Neural progenitor cell (in vitro differentiated cells): ENCODE measurements around the gene PI4K2B. TPM values are rescaled to one million over a fixed set of nuclear protein-coding genes. Genes with fewer than 3 reads are reported as not detected.
"Not testable (repeated sequence)": the region's sequence is repeated elsewhere in the genome, so short reads cannot be mapped to it uniquely, and the experiment has no call there.

Source experiments
- DNase-seq: peaks from one replicate; pipeline ENCODE4 v3.0.0-alpha.2; 2016; ENCODE audit warnings: low spot score
- H2AFZ ChIP-seq: fragments of 200-600 bp; sonication (generic); replicated peaks from 2 replicates; pipeline ENCODE4 v1.6.1; 2016; ENCODE audit warnings: antibody characterized with exemption
- H3F3A ChIP-seq: fragments of 200-600 bp; sonication (generic); 2 replicates; pipeline ENCODE4 v1.6.1; 2016; ENCODE audit warnings: antibody characterized with exemption, low read depth
- H3K27ac ChIP-seq: fragments of 200-600 bp; sonication (generic); 2 replicates; pipeline ENCODE4 v1.5.1; 2016; ENCODE audit warnings: mild to moderate bottlenecking
- H3K27me3 ChIP-seq: fragments of 200-600 bp; sonication (generic); 2 replicates; pipeline ENCODE4 v1.6.1; 2016; ENCODE audit warnings: mild to moderate bottlenecking, moderate library complexity
- H3K36me3 ChIP-seq: fragments of 200-600 bp; sonication (generic); 2 replicates; pipeline ENCODE4 v1.5.1; 2016
- H3K4me1 ChIP-seq: fragments of 200-600 bp; sonication (generic); 2 replicates; pipeline ENCODE4 v1.6.1; 2016; ENCODE audit warnings: mixed run types
- H3K4me2 ChIP-seq: fragments of 200-600 bp; sonication (generic); 2 replicates; pipeline ENCODE4 v1.6.1; 2016
- H3K4me3 ChIP-seq: fragments of 200-600 bp; sonication (generic); 2 replicates; pipeline ENCODE4 v1.5.1; 2016
- H3K79me2 ChIP-seq: fragments of 200-600 bp; sonication (generic); 2 replicates; pipeline ENCODE4 v1.6.1; 2016; ENCODE audit warnings: low read depth
- H3K9ac ChIP-seq: fragments of 200-600 bp; sonication (generic); 2 replicates; pipeline ENCODE4 v1.6.1; 2016
- H3K9me3 ChIP-seq: fragments of 200-600 bp; sonication (generic); 2 replicates; pipeline ENCODE4 v1.5.1; 2016; ENCODE audit warnings: low read depth
- H4K20me1 ChIP-seq: fragments of 200-600 bp; sonication (generic); 2 replicates; pipeline ENCODE4 v1.6.1; 2016; ENCODE audit warnings: low read depth
- H3K27ac Mint-ChIP-seq: 3 replicates; pipeline ENCODE4 v1.8.0; 2021; ENCODE audit warnings: mixed read lengths
- H3K27me3 Mint-ChIP-seq: 2 replicates; pipeline ENCODE4 v1.8.0; 2022; ENCODE audit warnings: low read depth, mild to moderate bottlenecking, inconsistent platforms, moderate library complexity, mixed read lengths; ENCODE audit not compliant: insufficient read depth
- H3K36me3 Mint-ChIP-seq: 3 replicates; pipeline ENCODE4 v1.8.0; 2021; ENCODE audit warnings: mixed read lengths
- H3K4me1 Mint-ChIP-seq: 3 replicates; pipeline ENCODE4 v1.8.0; 2021; ENCODE audit warnings: mixed read lengths
- H3K4me3 Mint-ChIP-seq: 3 replicates; pipeline ENCODE4 v1.8.0; 2021; ENCODE audit warnings: mild to moderate bottlenecking, moderate library complexity, mixed read lengths
- H3K9me3 Mint-ChIP-seq: 3 replicates; pipeline ENCODE4 v1.8.0; 2020; ENCODE audit warnings: mixed read lengths
- CTCF ChIP-seq: fragments of 200-600 bp; sonication (generic); IDR thresholded peaks from 2 replicates; pipeline ENCODE4 v1.5.1; 2017; ENCODE audit warnings: antibody characterized with exemption, mild to moderate bottlenecking
- EZH2 ChIP-seq: fragments of 200-600 bp; sonication (generic); IDR thresholded peaks from 2 replicates; pipeline ENCODE4 v1.6.1; 2017; ENCODE audit warnings: antibody characterized with exemption, mild to moderate bottlenecking, moderate library complexity
- EZH2phosphoT487 ChIP-seq: fragments of 200-600 bp; sonication (generic); IDR thresholded peaks from 2 replicates; pipeline ENCODE4 v1.6.1; 2017; ENCODE audit warnings: antibody characterized with exemption
- total RNA-seq: library from RNA; depleted of rRNA; stranded (reverse); fragments of >200 nt; gene quantifications from 2 replicates; pipeline ENCODE4 v1.2.3, GENCODE V29; 2015; ENCODE audit warnings: low replicate concordance

Gene PI4K2B
- total RNA-seq, 1 donor from 2014 or later, result 20.3 TPM

- Mint-ChIP-seq H3K27ac (no peak overlapping the region), H3K4me1 (no peaks in the 10 kb centered on the region), H3K27me3 (no peaks in the 10 kb centered on the region), H3K36me3 (peaks cover 19% of the 10 kb centered on the region), H3K9me3 (peaks cover 37% of the 10 kb centered on the region), H3K4me3 (no peak overlapping the region)
- Histone ChIP-seq H4K20me1 (no peaks in the 10 kb centered on the region), H3F3A (no peaks in the 10 kb centered on the region), H2AFZ (no peak overlapping the region), H3K4me3 (no peak overlapping the region), H3K27me3 (no peaks in the 10 kb centered on the region), H3K9ac (no peak overlapping the region), H3K4me1 (no peaks in the 10 kb centered on the region), H3K27ac (no peak overlapping the region), H3K4me2 (no peak overlapping the region), H3K9me3 (no peaks in the 10 kb centered on the region), H3K36me3 (no peaks in the 10 kb centered on the region), H3K79me2 (peaks cover 6% of the 10 kb centered on the region)
- TF ChIP-seq EZH2phosphoT487 (no peak), CTCF (no peak), EZH2 (no peak)
- DNase-seq, result no peak
Measured at GRCh38 chr4:25246680-25247611, 13.1 kb downstream of the PI4K2B start.

GRCh38 chr4:25248875-25249274, 15.0 kb downstream of the PI4K2B start:
- not testable (repeated sequence) for H4K20me1 ChIP-seq, H3K4me3 Mint-ChIP-seq, H3K27me3 ChIP-seq, DNase-seq, H3K27me3 Mint-ChIP-seq, H3K27ac ChIP-seq, H3K79me2 ChIP-seq, H3K9me3 ChIP-seq, H3K4me1 ChIP-seq, H3F3A ChIP-seq, H3K4me3 ChIP-seq, H3K4me1 Mint-ChIP-seq, H3K27ac Mint-ChIP-seq, H3K9ac ChIP-seq, H3K36me3 ChIP-seq, H3K4me2 ChIP-seq, H2AFZ ChIP-seq
- Mint-ChIP-seq H3K36me3 (peaks cover 14% of the 10 kb centered on the region), H3K9me3 (peaks cover 26% of the 10 kb centered on the region)

GRCh38 chr4:25249494-25249893, 15.7 kb downstream of the PI4K2B start:
- not testable (repeated sequence) for H3K27me3 ChIP-seq, H3K36me3 Mint-ChIP-seq, DNase-seq, H3K4me3 ChIP-seq, H3K27me3 Mint-ChIP-seq, H3K79me2 ChIP-seq, H3K9me3 ChIP-seq, H3K36me3 ChIP-seq, H3K9ac ChIP-seq, H3K27ac ChIP-seq, H3K4me3 Mint-ChIP-seq, H3K4me1 ChIP-seq, H3K27ac Mint-ChIP-seq, H3K4me1 Mint-ChIP-seq, H4K20me1 ChIP-seq, H3F3A ChIP-seq, H3K4me2 ChIP-seq, H2AFZ ChIP-seq
- peaks cover 20% of the 10 kb centered on the region for H3K9me3 Mint-ChIP-seq

GRCh38 chr4:25252230-25253070, 18.6 kb downstream of the PI4K2B start:
- no peaks in the 10 kb centered on the region for H3K27me3 Mint-ChIP-seq
- TF ChIP-seq EZH2, result no peak
- TF ChIP-seq EZH2phosphoT487, result no peak
- no peak for TF ChIP-seq CTCF
- Histone ChIP-seq H4K20me1 (no peaks in the 10 kb centered on the region), H2AFZ (no peak overlapping the region), H3K4me3 (no peak overlapping the region), H3K9ac (no peak overlapping the region), H3K27ac (no peak overlapping the region), H3F3A (no peaks in the 10 kb centered on the region), H3K9me3 (no peaks in the 10 kb centered on the region), H3K4me1 (no peaks in the 10 kb centered on the region), H3K27me3 (no peaks in the 10 kb centered on the region), H3K79me2 (peaks cover 6% of the 10 kb centered on the region), H3K36me3 (no peaks in the 10 kb centered on the region), H3K4me2 (no peak overlapping the region)
- no peak overlapping the region for H3K4me3 Mint-ChIP-seq
- H3K36me3 Mint-ChIP-seq, result peaks cover 6% of the 10 kb centered on the region
- H3K9me3 Mint-ChIP-seq, result peaks cover 4% of the 10 kb centered on the region
- H3K4me1 Mint-ChIP-seq, result no peaks in the 10 kb centered on the region
- DNase-seq, result no peak
- H3K27ac Mint-ChIP-seq, result no peak overlapping the region
